GM23338 (cell line): ENCODE measurements around the gene HELQ. TPM values are rescaled to one million over a fixed set of nuclear protein-coding genes. Genes with fewer than 3 reads are reported as not detected.

ENCODE experiments used
- ATAC-seq: fragments of 200-7000 bp; cut with Tn5 transposase; 3 replicates; pipeline ENCODE4 v1.9.1; 2020
- DNase-seq: peaks from one replicate; pipeline ENCODE4 v3.0.0-alpha.2; 2015; ENCODE audit warnings: low spot score
- H2AFZ ChIP-seq: fragments of 200-600 bp; sonication (generic); 2 replicates; pipeline ENCODE4 v1.8.0; 2016; ENCODE audit warnings: antibody characterized with exemption, mild to moderate bottlenecking, moderate library complexity
- H3F3A ChIP-seq: fragments of 200-600 bp; sonication (generic); replicated peaks from 2 replicates; pipeline ENCODE4 v1.8.0; 2017; ENCODE audit warnings: antibody characterized with exemption, mixed run types, low read depth
- H3K27ac ChIP-seq: fragments of 200-600 bp; sonication (generic); 2 replicates; pipeline ENCODE4 v1.6.1; 2016; ENCODE audit warnings: low read depth
- H3K27me3 ChIP-seq: fragments of 200-600 bp; sonication (generic); 2 replicates; pipeline ENCODE4 v1.8.0; 2016; ENCODE audit warnings: mild to moderate bottlenecking, mixed run types, moderate library complexity; ENCODE audit not compliant: insufficient read depth
- H3K36me3 ChIP-seq: fragments of 200-600 bp; sonication (generic); 2 replicates; pipeline ENCODE4 v1.8.0; 2016; ENCODE audit warnings: mild to moderate bottlenecking; ENCODE audit not compliant: insufficient read depth
- H3K4me1 ChIP-seq: fragments of 200-600 bp; sonication (generic); 2 replicates; pipeline ENCODE4 v1.8.0; 2016; ENCODE audit warnings: mild to moderate bottlenecking, moderate library complexity; ENCODE audit not compliant: insufficient read depth
- H3K4me2 ChIP-seq: fragments of 200-600 bp; sonication (generic); 2 replicates; pipeline ENCODE4 v1.7.1; 2017; ENCODE audit warnings: mixed run types
- H3K4me3 ChIP-seq: fragments of 200-600 bp; sonication (generic); 2 replicates; pipeline ENCODE4 v1.6.1; 2016; ENCODE audit warnings: mixed run types
- H3K79me2 ChIP-seq: fragments of 200-600 bp; sonication (generic); replicated peaks from 2 replicates; pipeline ENCODE4 v1.8.0; 2017; ENCODE audit warnings: mild to moderate bottlenecking; ENCODE audit not compliant: insufficient read depth
- H3K9me2 ChIP-seq: fragments of 200-600 bp; sonication (generic); 2 replicates; pipeline ENCODE4 v1.8.0; 2017; ENCODE audit not compliant: insufficient read depth
- H4K20me1 ChIP-seq: fragments of 200-600 bp; sonication (generic); replicated peaks from 2 replicates; pipeline ENCODE4 v1.8.0; 2017; ENCODE audit warnings: mild to moderate bottlenecking; ENCODE audit not compliant: insufficient read depth
- H3K27ac Mint-ChIP-seq: 2 replicates; pipeline ENCODE4 v1.8.0; 2020; ENCODE audit warnings: inconsistent platforms, mild to moderate bottlenecking, moderate library complexity, mixed read lengths
- H3K27me3 Mint-ChIP-seq: 3 replicates; pipeline ENCODE4 v1.8.0; 2022; ENCODE audit warnings: low read depth, mild to moderate bottlenecking, moderate library complexity, mixed read lengths, inconsistent platforms; ENCODE audit not compliant: insufficient read depth, poor library complexity
- H3K36me3 Mint-ChIP-seq: 3 replicates; pipeline ENCODE4 v1.8.0; 2021; ENCODE audit warnings: low read depth, mild to moderate bottlenecking, inconsistent platforms, moderate library complexity, mixed read lengths
- H3K4me1 Mint-ChIP-seq: 3 replicates; pipeline ENCODE4 v1.8.0; 2020; ENCODE audit warnings: mild to moderate bottlenecking, inconsistent platforms, mixed read lengths
- H3K4me3 Mint-ChIP-seq: 3 replicates; pipeline ENCODE4 v1.8.0; 2021; ENCODE audit warnings: moderate library complexity, mild to moderate bottlenecking, inconsistent platforms, mixed read lengths
- H3K9me3 Mint-ChIP-seq: 3 replicates; pipeline ENCODE4 v1.8.0; 2020; ENCODE audit warnings: moderate library complexity, mild to moderate bottlenecking, inconsistent platforms, mixed read lengths
- CREB1 ChIP-seq: fragments of 250-450 bp; sonication (Bioruptor Pico); IDR thresholded peaks from 2 replicates; pipeline ENCODE4 v1.5.0; 2020; ENCODE audit warnings: low read depth, mild to moderate bottlenecking, moderate library complexity
- EZH2 ChIP-seq: fragments of 200-600 bp; sonication (generic); IDR thresholded peaks from one replicate; pipeline ENCODE4 v1.8.0; 2017; ENCODE audit warnings: antibody characterized with exemption, mild to moderate bottlenecking, low read depth; ENCODE audit not compliant: unreplicated experiment
- JUNB ChIP-seq: IDR thresholded peaks from one replicate; pipeline ENCODE4 v1.6.1; 2016; ENCODE audit warnings: antibody characterized with exemption; ENCODE audit not compliant: unreplicated experiment
- ZNF114 ChIP-seq: fragments of 250-450 bp; sonication (Bioruptor Pico); IDR thresholded peaks from 2 replicates; pipeline ENCODE4 v1.5.0; 2020; ENCODE audit warnings: mild to moderate bottlenecking, moderate library complexity
- ZNF462 ChIP-seq: fragments of 250-450 bp; sonication (Bioruptor Pico); IDR thresholded peaks from 2 replicates; pipeline ENCODE4 v1.5.0; 2020; ENCODE audit warnings: mild to moderate bottlenecking, moderate library complexity
- polyA plus RNA-seq: library from polyadenylated mRNA; unstranded; fragments of >200 nt; fragmentation: Nextera tagmentation; extraction: Ambion mirVana; gene quantifications from 2 replicates; pipeline ENCODE4 v1.2.1, GENCODE V29; 2016
- total RNA-seq: library from RNA; depleted of rRNA; stranded (reverse); fragments of >200 nt; shearing (Covaris generic); gene quantifications from 2 replicates; pipeline ENCODE4 v1.2.3, GENCODE V29; 2014

The HELQ gene
- total and polyA plus RNA-seq, 2 experiments from 2014 or later = 6.8 to 8.1 TPM

- no peak for TF ChIP-seq CREB1
Measured at GRCh38 chr4:83438719-83439118, 16.9 kb downstream of the HELQ start (continued).

- no peak overlapping the region for H3K4me3 Mint-ChIP-seq
- H3K4me2 ChIP-seq = no peak overlapping the region
Measured at GRCh38 chr4:83436680-83437079, 18.9 kb downstream of the HELQ start.

More at GRCh38 chr4:83436680-83437079, 18.9 kb downstream of the HELQ start:
- Histone ChIP-seq H3K4me3 (no peak overlapping the region), H3K27ac (no peak overlapping the region), H2AFZ (no peak overlapping the region), H3F3A (no peaks in the 10 kb centered on the region), H3K79me2 (no peaks in the 10 kb centered on the region), H4K20me1 (no peaks in the 10 kb centered on the region; the same call in 1 of the 2 replicates), H3K9me2 (no peaks in the 10 kb centered on the region), H3K36me3 (0 out of 2 replicates have a peak, but pooled peaks cover 7% of the 10 kb centered on the region), H3K4me1 (no peaks in the 10 kb centered on the region), H3K27me3 (no peaks in the 10 kb centered on the region)
- ATAC-seq = peak; percentile 42; the same call in 2 of the 3 replicates
- DNase-seq = peak; percentile 6
- H3K36me3 Mint-ChIP-seq = no peaks in the 10 kb centered on the region; the same call in 2 of the 3 replicates
- TF ChIP-seq ZNF114 (CRISPR knock-in tag) (no peak), JUNB (no peak), EZH2 (no peak), ZNF462 (no peak), CREB1 (no peak)
- no peaks in the 10 kb centered on the region for H3K4me1 Mint-ChIP-seq
- no peaks in the 10 kb centered on the region for H3K9me3 Mint-ChIP-seq
- no peak overlapping the region for H3K27ac Mint-ChIP-seq
- H3K27me3 Mint-ChIP-seq = peaks cover 2% of the 10 kb centered on the region
